ENCODE results near the gene ATF6B. TPM values are rescaled to one million over a fixed set of nuclear protein-coding genes. Genes with fewer than 3 reads are reported as not detected.

Gene ATF6B
- total RNA-seq, 2 donors from 2014 or later: 54.5 to 60.3 TPM

DNA sequence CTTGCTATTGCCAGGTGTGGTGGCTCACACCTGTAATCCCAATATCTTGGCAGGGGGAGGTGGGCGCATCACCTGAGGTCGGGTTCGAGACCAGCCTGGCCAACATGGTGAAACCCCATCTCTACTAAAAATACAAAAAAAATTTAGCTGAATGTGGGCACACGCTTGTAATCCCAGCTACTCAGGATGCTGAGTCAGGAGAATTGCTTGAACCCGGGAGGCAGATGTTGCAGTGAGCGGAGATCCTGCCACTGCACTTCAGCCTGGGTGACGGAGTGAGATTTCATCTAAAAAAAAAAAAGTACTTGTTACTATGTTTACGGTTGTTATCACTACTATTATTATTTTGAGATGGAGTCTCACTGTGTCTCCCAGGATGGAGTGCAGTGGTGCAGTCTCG, 28.8 kb upstream of the ATF6B start:
- Histone ChIP-seq H3K27ac (ENCODE audit: low read depth, low read length) (no peak overlapping the region), H3K4me1 (ENCODE audit: control insufficient read depth, insufficient read depth, low read length) (peaks cover 11% of the 10 kb centered on the region), H3K9me3 (ENCODE audit: control insufficient read depth, low read length) (peaks cover 16% of the 10 kb centered on the region), H3K9ac (ENCODE audit: extremely low read depth, low read length, poor library complexity, severe bottlenecking) (no peak overlapping the region), H3K4me3 (ENCODE audit: low read length) (no peak overlapping the region), H3K27me3 (ENCODE audit: control insufficient read depth, insufficient read depth, low read length, poor library complexity, severe bottlenecking) (no peaks in the 10 kb centered on the region), H3K36me3 (ENCODE audit: control insufficient read depth, insufficient read depth, low read length) (peaks cover 36% of the 10 kb centered on the region)
- Mint-ChIP-seq H3K27ac (no peak overlapping the region), H3K4me3 (no peak overlapping the region), H3K9me3 (peaks cover 11% of the 10 kb centered on the region), H3K4me1 (peaks cover 28% of the 10 kb centered on the region), H3K36me3 (ENCODE audit: low read depth) (peaks cover 49% of the 10 kb centered on the region), H3K27me3 (ENCODE audit: insufficient read depth) (peaks cover 8% of the 10 kb centered on the region)
- 92 to 96% methylated on average over 8 to 9 of the region's 9 CpGs for WGBS, 2 experiments (ENCODE audit: insufficient coverage in 1 of 2, insufficient read length in 1 of 2)
- TF ChIP-seq, protein P1, sequence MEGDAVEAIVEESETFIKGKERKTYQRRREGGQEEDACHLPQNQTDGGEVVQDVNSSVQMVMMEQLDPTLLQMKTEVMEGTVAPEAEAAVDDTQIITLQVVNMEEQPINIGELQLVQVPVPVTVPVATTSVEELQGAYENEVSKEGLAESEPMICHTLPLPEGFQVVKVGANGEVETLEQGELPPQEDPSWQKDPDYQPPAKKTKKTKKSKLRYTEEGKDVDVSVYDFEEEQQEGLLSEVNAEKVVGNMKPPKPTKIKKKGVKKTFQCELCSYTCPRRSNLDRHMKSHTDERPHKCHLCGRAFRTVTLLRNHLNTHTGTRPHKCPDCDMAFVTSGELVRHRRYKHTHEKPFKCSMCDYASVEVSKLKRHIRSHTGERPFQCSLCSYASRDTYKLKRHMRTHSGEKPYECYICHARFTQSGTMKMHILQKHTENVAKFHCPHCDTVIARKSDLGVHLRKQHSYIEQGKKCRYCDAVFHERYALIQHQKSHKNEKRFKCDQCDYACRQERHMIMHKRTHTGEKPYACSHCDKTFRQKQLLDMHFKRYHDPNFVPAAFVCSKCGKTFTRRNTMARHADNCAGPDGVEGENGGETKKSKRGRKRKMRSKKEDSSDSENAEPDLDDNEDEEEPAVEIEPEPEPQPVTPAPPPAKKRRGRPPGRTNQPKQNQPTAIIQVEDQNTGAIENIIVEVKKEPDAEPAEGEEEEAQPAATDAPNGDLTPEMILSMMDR (conservative IDR thresholded peaks at IDR 0.05): no peak
- no peak for DNase-seq

- Histone ChIP-seq H3K9ac (ENCODE audit: extremely low read depth, low read length, poor library complexity, severe bottlenecking) (peak overlapping the region; percentile 94), H3K4me3 (ENCODE audit: low read length) (peak overlapping the region; percentile 98), H3K9me3 (ENCODE audit: control insufficient read depth, low read length) (peaks cover 16% of the 10 kb centered on the region), H3K36me3 (ENCODE audit: control insufficient read depth, insufficient read depth, low read length) (peaks cover 36% of the 10 kb centered on the region), H3K27me3 (ENCODE audit: control insufficient read depth, insufficient read depth, low read length, poor library complexity, severe bottlenecking) (no peaks in the 10 kb centered on the region), H3K27ac (ENCODE audit: low read depth, low read length) (peak overlapping the region; percentile 75), H3K4me1 (ENCODE audit: control insufficient read depth, insufficient read depth, low read length) (peaks cover 11% of the 10 kb centered on the region)
- TF ChIP-seq, protein P1 (conservative IDR thresholded peaks at IDR 0.05): peak; percentile 77
- Mint-ChIP-seq H3K9me3 (peaks cover 11% of the 10 kb centered on the region), H3K27me3 (ENCODE audit: insufficient read depth) (peaks cover 22% of the 10 kb centered on the region), H3K4me3 (peak overlapping the region; percentile 97), H3K36me3 (ENCODE audit: low read depth) (peaks cover 41% of the 10 kb centered on the region), H3K27ac (peak overlapping the region; percentile 98), H3K4me1 (peaks cover 40% of the 10 kb centered on the region)
- 16 to 29% methylated on average over 23 to 34 of the region's 34 CpGs for WGBS, 2 experiments (ENCODE audit: insufficient coverage in 1 of 2, insufficient read length in 1 of 2)
- peak; percentile 91 for DNase-seq
These were observed 26.6 kb upstream of the ATF6B start for GRCh38 chr6:32154514-32155161.

DNA sequence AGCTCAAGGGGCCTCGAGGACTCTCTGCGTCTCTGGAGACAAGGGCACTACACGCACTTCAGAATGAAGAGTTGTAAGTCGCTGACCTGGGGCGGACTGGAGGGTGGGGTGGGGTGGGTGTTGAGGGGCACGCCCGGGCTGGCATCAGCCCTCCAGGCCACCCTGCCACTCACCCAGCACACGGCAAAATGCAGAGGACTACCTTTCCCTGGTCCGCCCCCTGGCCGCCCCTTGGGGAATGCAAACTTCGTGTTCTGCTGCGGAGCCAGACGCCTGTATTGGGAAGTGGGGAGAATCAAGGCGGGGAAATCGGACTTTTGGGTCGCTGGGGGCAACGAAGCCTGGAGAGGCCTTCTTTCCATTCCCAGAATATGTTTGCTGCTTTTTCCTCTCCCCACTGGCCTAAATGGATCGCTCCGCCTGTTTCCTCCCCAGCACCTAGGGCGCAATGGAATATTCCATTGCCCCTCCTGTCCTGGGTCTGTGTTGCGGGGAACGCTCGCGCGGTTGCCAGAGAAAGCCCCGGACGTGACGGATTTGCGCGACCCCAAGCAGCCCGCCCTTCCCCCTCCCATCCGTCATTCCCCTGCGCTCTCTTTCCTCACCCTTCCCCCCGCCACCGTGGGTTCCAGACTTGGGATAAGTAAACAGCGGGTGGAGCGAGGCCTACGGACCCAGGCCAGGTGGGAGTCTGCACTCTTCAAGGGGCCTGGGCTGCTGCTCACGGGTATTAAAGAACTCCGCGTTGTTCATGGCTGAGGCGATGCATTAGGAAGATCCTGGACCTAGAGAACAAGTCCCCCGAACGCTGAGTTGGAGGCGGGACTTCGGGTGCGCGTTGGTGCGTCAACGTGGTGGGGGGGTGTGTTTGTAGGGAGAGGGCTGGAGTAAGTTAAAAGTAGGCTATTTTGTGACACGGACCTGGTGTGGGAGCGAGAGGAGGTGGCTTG, 25.8 kb upstream of the ATF6B start, which contains the start of gene PPT2:
Gene PPT2 (plus strand): TSS at position 578 of the 950 bp plus-strand sequence. CDS start 454 bp downstream, outside the sequence.
- H3K27ac Mint-ChIP-seq: peak within 1 kb of the TSS; percentile 98
- H3K4me3 Mint-ChIP-seq: peak within 1 kb of the TSS; percentile 97
- peaks cover 35% of the 10 kb centered on the region for H3K36me3 Mint-ChIP-seq (ENCODE audit: low read depth)
- Histone ChIP-seq H3K9ac (ENCODE audit: extremely low read depth, low read length, poor library complexity, severe bottlenecking) (peak within 1 kb of the TSS; percentile 94), H3K9me3 (ENCODE audit: control insufficient read depth, low read length) (peaks cover 16% of the 10 kb centered on the region), H3K36me3 (ENCODE audit: control insufficient read depth, insufficient read depth, low read length) (peaks cover 34% of the 10 kb centered on the region), H3K4me1 (ENCODE audit: control insufficient read depth, insufficient read depth, low read length) (peaks cover 11% of the 10 kb centered on the region), H3K4me3 (ENCODE audit: low read length) (peak within 1 kb of the TSS; percentile 98), H3K27ac (ENCODE audit: low read depth, low read length) (peak within 1 kb of the TSS; percentile 77), H3K27me3 (ENCODE audit: control insufficient read depth, insufficient read depth, low read length, poor library complexity, severe bottlenecking) (no peaks in the 10 kb centered on the region)
- H3K4me1 Mint-ChIP-seq: peaks cover 40% of the 10 kb centered on the region
- WGBS, 2 experiments (ENCODE audit: insufficient coverage in 1 of 2, insufficient read length in 1 of 2): 0% methylated on average over 13 to 50 of the region's 52 CpGs
- peaks cover 11% of the 10 kb centered on the region for H3K9me3 Mint-ChIP-seq
- TF ChIP-seq, protein P1 (conservative IDR thresholded peaks at IDR 0.05): peak; percentile 63
- peaks cover 27% of the 10 kb centered on the region for H3K27me3 Mint-ChIP-seq (ENCODE audit: insufficient read depth)
- DNase-seq: peak; percentile 95
